ENCODE measurements around the gene CDH22. TPM values are rescaled to one million over a fixed set of nuclear protein-coding genes. Genes with fewer than 3 reads are reported as not detected.

CDH22 gene
- total RNA-seq, 1 experiment from 2014 or later, result not detected

GRCh38 chr20:46328200-46328882 lies 20.0 kb upstream of the CDH22 start:
- no peaks in the 10 kb centered on the region for H3K27me3 ChIP-seq (ENCODE audit: control insufficient read depth, insufficient read depth, low read length)
- H3K4me1 ChIP-seq (ENCODE audit: control insufficient read depth, insufficient read depth, low read length), result no peaks in the 10 kb centered on the region
- TF ChIP-seq CTCF (IDR thresholded peaks at IDR 0.05) (no peak), SIN3A (IDR thresholded peaks at IDR 0.05; ENCODE audit: borderline replicate concordance, insufficient read depth, low read depth, low read length) (no peak), POLR2AphosphoS5 (IDR thresholded peaks at IDR 0.05; ENCODE audit: low read depth, low read length) (no peak), TCF7L2 (IDR thresholded peaks at IDR 0.05; ENCODE audit: low read depth, low read length) (no peak), REST (IDR thresholded peaks at IDR 0.05; ENCODE audit: insufficient read depth in 1 of 2, low read depth in 2 of 2, low read length in 1 of 2) (no peak)
- in situ Hi-C loops (cut with HindIII; ENCODE audit: low pct_unique_long_range_greater_than_20kb, low sequenced_read_pairs), result no loop called here
- intact Hi-C loops (cut with micrococcal nuclease; ENCODE audit: unreplicated experiment), result no loop called here
- H3K4me3 ChIP-seq (ENCODE audit: low read depth in 2 of 2, low read length in 2 of 2), result no peak overlapping the region
- no peak overlapping the region for H3K27ac ChIP-seq (ENCODE audit: low read length)
- H3K9me3 ChIP-seq (ENCODE audit: control insufficient read depth, insufficient read depth, low read depth, low read length), result no peaks in the 10 kb centered on the region
- no TSS peak for BruUV-seq (replicated peaks)
- DNase-seq (ENCODE audit: low read depth, low spot score), result no peak
- POLR2A ChIA-PET, result no interaction called here
- H3K36me3 ChIP-seq (ENCODE audit: control insufficient read depth, insufficient read depth, low read length), result no peaks in the 10 kb centered on the region
- no peak for ATAC-seq
- CTCF ChIA-PET, result no interaction called here

DNA sequence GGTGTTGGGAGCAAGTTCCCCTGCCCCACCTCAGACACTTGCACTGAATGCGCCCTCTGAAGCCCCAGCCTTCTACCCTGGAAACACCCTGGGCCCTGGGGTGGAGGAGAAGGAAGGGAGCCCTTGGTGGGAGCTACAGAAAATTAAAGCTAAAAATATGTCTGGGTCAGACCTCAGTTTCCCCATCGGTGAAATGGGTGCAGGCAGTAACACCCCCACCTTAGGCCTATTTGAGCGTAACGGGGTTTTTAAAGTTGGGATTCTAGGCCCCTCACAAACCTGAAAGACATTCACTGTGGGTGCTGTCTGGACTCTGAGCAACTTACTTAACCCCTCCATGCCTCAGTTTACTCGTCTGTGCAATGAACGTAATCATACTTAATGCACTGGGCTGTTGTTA lies 19.3 kb upstream of the CDH22 start:
- intact Hi-C loops (cut with micrococcal nuclease; ENCODE audit: unreplicated experiment), result no loop called here
- CTCF ChIA-PET, result interaction anchor here (0.8 kb wide), 1 partner anchor 79 kb away, joined by 3 read pairs; the partner anchor contains the start of gene ELMO2
- DNase-seq (ENCODE audit: low read depth, low spot score) (no peak), ATAC-seq (no peak)
- POLR2A ChIA-PET, result no interaction called here
- TF ChIP-seq POLR2AphosphoS5 (IDR thresholded peaks at IDR 0.05; ENCODE audit: low read depth, low read length) (no peak), SIN3A (IDR thresholded peaks at IDR 0.05; ENCODE audit: borderline replicate concordance, insufficient read depth, low read depth, low read length) (no peak), REST (IDR thresholded peaks at IDR 0.05; ENCODE audit: insufficient read depth in 1 of 2, low read depth in 2 of 2, low read length in 1 of 2) (no peak), CTCF (IDR thresholded peaks at IDR 0.05) (no peak), TCF7L2 (IDR thresholded peaks at IDR 0.05; ENCODE audit: low read depth, low read length) (no peak)
- no peaks in the 10 kb centered on the region; the same call in 1 of the 2 replicates for H3K27me3 ChIP-seq (ENCODE audit: control insufficient read depth, insufficient read depth, low read length)
- H3K27ac ChIP-seq (ENCODE audit: low read length), result no peak overlapping the region
- in situ Hi-C loops (cut with HindIII; ENCODE audit: low pct_unique_long_range_greater_than_20kb, low sequenced_read_pairs), result no loop called here
- no peaks in the 10 kb centered on the region for H3K4me1 ChIP-seq (ENCODE audit: control insufficient read depth, insufficient read depth, low read length)
- H3K9me3 ChIP-seq (ENCODE audit: control insufficient read depth, insufficient read depth, low read depth, low read length), result no peaks in the 10 kb centered on the region
- no peak overlapping the region for H3K4me3 ChIP-seq (ENCODE audit: low read depth in 2 of 2, low read length in 2 of 2)
- no TSS peak for BruUV-seq (replicated peaks)
- no peaks in the 10 kb centered on the region for H3K36me3 ChIP-seq (ENCODE audit: control insufficient read depth, insufficient read depth, low read length)
